Endometrial microvascular endothelial cells (primary cell): Measurements from ENCODE around the gene RAB7B. TPM values are rescaled to one million over a fixed set of nuclear protein-coding genes. Genes with fewer than 3 reads are reported as not detected.

Experiments
- in situ Hi-C: cut with HindIII; loops from 2 replicates; pipeline ENCODE4 v1.10.0; 2017; ENCODE audit warnings: low sequenced_read_pairs, low pct_unique_long_range_greater_than_20kb; ENCODE audit errors: inconsistent ontology term
- total RNA-seq: library from RNA; depleted of rRNA; stranded (reverse); fragments of >200 nt; gene quantifications from one replicate; pipeline ENCODE4 v1.2.3, GENCODE V29; 2015; ENCODE audit errors: inconsistent ontology term

RAB7B gene
- total RNA-seq, 1 donor from 2014 or later: not detected

GRCh38 chr1:206001476-206001888 lies 1.7 kb downstream of the RAB7B start:
- in situ Hi-C loops: no loop called here

GRCh38 chr1:206000641-206001339 lies 2.4 kb downstream of the RAB7B start:
- in situ Hi-C loops: no loop called here

- in situ Hi-C loops: loop anchor here (25.0 kb wide), 1 partner anchor 114 kb away; the partner anchor contains the start of gene AVPR1B
Measured at GRCh38 chr1:205998457-205999241, 4.5 kb downstream of the RAB7B start.

- in situ Hi-C loops: loop anchor here (25.0 kb wide), 1 partner anchor 116 kb away; the partner anchor contains the start of gene AVPR1B
Measured at GRCh38 chr1:205996641-205997040, 6.6 kb downstream of the RAB7B start.

GRCh38 chr1:205994346-205994745 lies 8.8 kb downstream of the RAB7B start:
- in situ Hi-C loops: loop anchor here (25.0 kb wide), 1 partner anchor 118 kb away; the partner anchor contains the start of gene AVPR1B

GRCh38 chr1:205993068-205993467 lies 10.1 kb downstream of the RAB7B start:
- in situ Hi-C loops: loop anchor here (25.0 kb wide), 1 partner anchor 119 kb away; the partner anchor contains the start of gene AVPR1B

- in situ Hi-C loops: loop anchor here (25.0 kb wide), 1 partner anchor 120 kb away; the partner anchor contains the start of gene AVPR1B
Measured at GRCh38 chr1:205992218-205992882, 10.8 kb downstream of the RAB7B start.

GRCh38 chr1:205991237-205991636 lies 12.0 kb downstream of the RAB7B start:
- in situ Hi-C loops: loop anchor here (25.0 kb wide), 1 partner anchor 121 kb away; the partner anchor contains the start of gene AVPR1B

GRCh38 chr1:205990226-205990625 lies 13.0 kb downstream of the RAB7B start:
- in situ Hi-C loops: loop anchor here (25.0 kb wide), 1 partner anchor 122 kb away; the partner anchor contains the start of gene AVPR1B

GRCh38 chr1:205989786-205990185 lies 13.4 kb downstream of the RAB7B start:
- in situ Hi-C loops: loop anchor here (25.0 kb wide), 1 partner anchor 123 kb away; the partner anchor contains the start of gene AVPR1B

- in situ Hi-C loops: loop anchor here (25.0 kb wide), 1 partner anchor 124 kb away; the partner anchor contains the start of gene AVPR1B
Measured at GRCh38 chr1:205988585-205988995, 14.6 kb downstream of the RAB7B start.

GRCh38 chr1:205986861-205987260 lies 16.3 kb downstream of the RAB7B start:
- in situ Hi-C loops: loop anchor here (25.0 kb wide), 1 partner anchor 125 kb away; the partner anchor contains the start of gene AVPR1B

- in situ Hi-C loops: loop anchor here (25.0 kb wide), 1 partner anchor 126 kb away; the partner anchor contains the start of gene AVPR1B
Measured at GRCh38 chr1:205986292-205986691, 16.9 kb downstream of the RAB7B start.

GRCh38 chr1:205985330-205986005 lies 17.7 kb downstream of the RAB7B start:
- in situ Hi-C loops: loop anchor here (25.0 kb wide), 1 partner anchor 127 kb away; the partner anchor contains the start of gene AVPR1B

- in situ Hi-C loops: loop anchor here (25.0 kb wide), 1 partner anchor 128 kb away; the partner anchor contains the start of gene AVPR1B
Measured at GRCh38 chr1:205983925-205984725, 19.1 kb downstream of the RAB7B start.

- in situ Hi-C loops: loop anchor here (25.0 kb wide), 1 partner anchor 131 kb away; the partner anchor contains the start of gene AVPR1B
Measured at GRCh38 chr1:205981257-205981656, 21.9 kb downstream of the RAB7B start.

- in situ Hi-C loops: loop anchor here (25.0 kb wide), 1 partner anchor 132 kb away; the partner anchor contains the start of gene AVPR1B
Measured at GRCh38 chr1:205980237-205980870, 22.8 kb downstream of the RAB7B start.
